HepG2 (cell line): Measurements from ENCODE around the gene WNK4. TPM values are rescaled to one million over a fixed set of nuclear protein-coding genes. Genes with fewer than 3 reads are reported as not detected.

Experiments
- CAMTA2 ChIP-seq: sonication (generic); formaldehyde crosslinking; IDR thresholded peaks from 2 replicates; pipeline ENCODE4 v1.4.0; 2020; ENCODE audit warnings: mild to moderate bottlenecking, missing genetic modification reagents, borderline replicate concordance
- DMAP1 ChIP-seq: IDR thresholded peaks from 2 replicates; pipeline ENCODE4 v1.6.1; 2016
- EED ChIP-seq: sonication (generic); formaldehyde crosslinking; IDR thresholded peaks from 2 replicates; pipeline ENCODE4 v1.5.0; 2020; ENCODE audit warnings: mild to moderate bottlenecking, missing genetic modification reagents
- EHMT2 ChIP-seq: fragments of 200-600 bp; sonication (generic); IDR thresholded peaks from 2 replicates; pipeline ENCODE4 v1.7.0; 2017; ENCODE audit warnings: antibody characterized with exemption, low read depth, low read length, borderline replicate concordance
- EP300 ChIP-seq, 3 experiments: sonication (generic) in 1 of 3; formaldehyde crosslinking in 1 of 3; IDR thresholded peaks; 2 replicates each; pipeline versions ENCODE4 v1.5.1 to v1.6.1; 2011 to 2020; ENCODE audit warnings: low read depth in 2 of 3, low read length in 2 of 3, borderline replicate concordance in 1 of 3, improper control_type of control experiment in 1 of 3, mild to moderate bottlenecking in 1 of 3, missing genetic modification reagents in 1 of 3, moderate library complexity in 1 of 3
- FOXO1 ChIP-seq: sonication (generic); formaldehyde crosslinking; IDR thresholded peaks from 2 replicates; pipeline ENCODE4 v1.4.0; 2020; ENCODE audit warnings: missing genetic modification reagents
- JUND ChIP-seq: sonication (generic); formaldehyde crosslinking; IDR thresholded peaks from 2 replicates; pipeline ENCODE4 v1.8.0; 2022; ENCODE audit warnings: mild to moderate bottlenecking, missing genetic modification reagents
- KAT7 ChIP-seq: IDR thresholded peaks from 2 replicates; pipeline ENCODE4 v1.6.1; 2018; ENCODE audit warnings: borderline replicate concordance, missing compliant biosample characterization
- LCORL ChIP-seq, 2 experiments: fragments of 450-650 bp in 1 of 2; sonication (generic) in 1 of 2; formaldehyde crosslinking in 1 of 2; IDR thresholded peaks; 2 replicates each; pipeline versions ENCODE4 v1.5.0 to v1.6.1; 2017 to 2020; ENCODE audit warnings: antibody characterized with exemption in 1 of 2, missing genetic modification reagents in 1 of 2
- MAFK ChIP-seq, 2 experiments: IDR thresholded peaks in 1 of 2; conservative IDR thresholded peaks in 1 of 2; 2 replicates each; pipeline ENCODE4 v1.6.1; 2011; ENCODE audit warnings: improper control_type of control experiment in 2 of 2, low read length in 2 of 2
- MED1 ChIP-seq: sonication (generic); formaldehyde crosslinking; IDR thresholded peaks from 2 replicates; pipeline ENCODE4 v1.4.0; 2020; ENCODE audit warnings: missing genetic modification reagents
- PHF20 ChIP-seq: sonication (generic); formaldehyde crosslinking; IDR thresholded peaks from 2 replicates; pipeline ENCODE4 v1.5.0; 2020; ENCODE audit warnings: mild to moderate bottlenecking, missing genetic modification reagents
- RBM22 ChIP-seq: fragments of 200-400 bp; formaldehyde crosslinking; optimal IDR thresholded peaks from 2 replicates; pipeline ENCODE3; 2017; ENCODE audit warnings: mild to moderate bottlenecking, low read length, moderate library complexity
- RCOR2 ChIP-seq: IDR thresholded peaks from 2 replicates; pipeline ENCODE4 v1.6.1; 2016; ENCODE audit warnings: missing biosample characterization, missing genetic modification reagents
- SATB2 ChIP-seq: sonication (generic); formaldehyde crosslinking; IDR thresholded peaks from 2 replicates; pipeline ENCODE4 v1.5.0; 2020; ENCODE audit warnings: missing genetic modification reagents
- SETDB1 ChIP-seq: sonication (generic); formaldehyde crosslinking; IDR thresholded peaks from 2 replicates; pipeline ENCODE4 v1.5.1; 2020; ENCODE audit warnings: missing genetic modification reagents, mild to moderate bottlenecking, borderline replicate concordance
- SPEN ChIP-seq: sonication (generic); formaldehyde crosslinking; IDR thresholded peaks from 2 replicates; pipeline ENCODE4 v1.5.1; 2020; ENCODE audit warnings: low read depth, mild to moderate bottlenecking, missing genetic modification reagents
- ZNF232 ChIP-seq: sonication (generic); formaldehyde crosslinking; IDR thresholded peaks from 2 replicates; pipeline ENCODE4 v1.4.0; 2020; ENCODE audit warnings: missing genetic modification reagents, borderline replicate concordance
- polyA plus RNA-seq, 8 experiments: library from polyadenylated mRNA; depleted of rRNA in 3 of 8; stranded (reverse) in 7 of 8; unstranded in 1 of 8; fragments of >200 nt; fragmentation: Illumina TruSeq in 4 of 8; extraction: Trizol in 4 of 8; gene quantifications; 2 replicates each; pipeline versions ENCODE4 v1.2.1 to v1.2.3, GENCODE V29; 2011 to 2016; ENCODE audit warnings: low read depth in 4 of 8, missing spikeins in 1 of 8, mixed read lengths in 1 of 8; ENCODE audit not compliant: insufficient read depth in 1 of 8
- total RNA-seq, 5 experiments: library from RNA; depleted of rRNA; stranded (reverse); fragments of >200 nt; fragmentation: Illumina TruSeq; extraction: Trizol; gene quantifications; 2 replicates each; pipeline ENCODE4 v1.2.3, GENCODE V29; 2016; ENCODE audit warnings: low read depth in 1 of 5
- TF ChIP-seq, protein P1 (sequence below): sonication (generic); formaldehyde crosslinking; IDR thresholded peaks from 2 replicates; pipeline ENCODE4 v1.4.0; 2020; ENCODE audit warnings: missing genetic modification reagents, mild to moderate bottlenecking, borderline replicate concordance
- TF ChIP-seq, protein P2 (sequence below): IDR thresholded peaks from 2 replicates; pipeline ENCODE4 v1.6.1; 2012; ENCODE audit warnings: low read length, improper control_type of control experiment
- TF ChIP-seq, protein P3 (sequence below): sonication (generic); formaldehyde crosslinking; IDR thresholded peaks from 2 replicates; pipeline ENCODE4 v1.5.0; 2020; ENCODE audit warnings: missing genetic modification reagents, mild to moderate bottlenecking, borderline replicate concordance
- TF ChIP-seq, protein P4 (sequence below): sonication (generic); formaldehyde crosslinking; IDR thresholded peaks from 2 replicates; pipeline ENCODE4 v1.4.0; 2020; ENCODE audit warnings: missing genetic modification reagents
- TF ChIP-seq, protein P5 (sequence below): sonication (generic); formaldehyde crosslinking; IDR thresholded peaks from 2 replicates; pipeline ENCODE4 v1.5.0; 2020; ENCODE audit warnings: missing genetic modification reagents

Gene WNK4
- total and polyA plus RNA-seq, 2 of the 13 experiments (the other 11 are each of a cell fraction or from before 2014, with no cell fraction given): 2.7 to 13.7 TPM

DNA sequence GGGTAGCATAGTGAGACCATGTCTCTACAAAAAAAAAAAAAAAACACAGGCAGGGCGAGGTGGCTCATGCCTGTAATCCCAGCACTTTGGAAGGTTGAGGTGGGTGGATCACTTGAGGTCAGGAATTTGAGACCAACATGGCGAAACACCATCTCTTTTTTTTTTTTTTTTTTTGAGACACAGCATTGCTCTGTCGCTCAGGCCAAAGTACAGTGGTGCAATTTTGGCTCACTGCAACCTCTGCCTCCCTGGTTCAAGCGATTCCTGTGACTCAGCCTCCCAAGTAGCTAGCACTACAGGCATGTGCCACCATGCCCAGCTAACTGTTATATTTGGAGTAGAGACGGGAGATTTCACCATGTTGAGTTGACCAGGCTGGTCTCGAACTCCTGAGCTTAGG, 14.3 kb upstream of the WNK4 start (continued):
- TF ChIP-seq, protein P1, sequence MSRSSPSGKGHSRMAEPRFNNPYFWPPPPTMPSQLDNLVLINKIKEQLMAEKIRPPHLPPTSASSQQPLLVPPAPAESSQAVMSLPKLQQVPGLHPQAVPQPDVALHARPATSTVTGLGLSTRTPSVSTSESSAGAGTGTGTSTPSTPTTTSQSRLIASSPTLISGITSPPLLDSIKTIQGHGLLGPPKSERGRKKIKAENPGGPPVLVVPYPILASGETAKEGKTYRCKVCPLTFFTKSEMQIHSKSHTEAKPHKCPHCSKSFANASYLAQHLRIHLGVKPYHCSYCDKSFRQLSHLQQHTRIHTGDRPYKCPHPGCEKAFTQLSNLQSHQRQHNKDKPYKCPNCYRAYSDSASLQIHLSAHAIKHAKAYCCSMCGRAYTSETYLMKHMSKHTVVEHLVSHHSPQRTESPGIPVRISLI: peak; percentile 98
- no peak for TF ChIP-seq RCOR2
- TF ChIP-seq, protein P2, sequence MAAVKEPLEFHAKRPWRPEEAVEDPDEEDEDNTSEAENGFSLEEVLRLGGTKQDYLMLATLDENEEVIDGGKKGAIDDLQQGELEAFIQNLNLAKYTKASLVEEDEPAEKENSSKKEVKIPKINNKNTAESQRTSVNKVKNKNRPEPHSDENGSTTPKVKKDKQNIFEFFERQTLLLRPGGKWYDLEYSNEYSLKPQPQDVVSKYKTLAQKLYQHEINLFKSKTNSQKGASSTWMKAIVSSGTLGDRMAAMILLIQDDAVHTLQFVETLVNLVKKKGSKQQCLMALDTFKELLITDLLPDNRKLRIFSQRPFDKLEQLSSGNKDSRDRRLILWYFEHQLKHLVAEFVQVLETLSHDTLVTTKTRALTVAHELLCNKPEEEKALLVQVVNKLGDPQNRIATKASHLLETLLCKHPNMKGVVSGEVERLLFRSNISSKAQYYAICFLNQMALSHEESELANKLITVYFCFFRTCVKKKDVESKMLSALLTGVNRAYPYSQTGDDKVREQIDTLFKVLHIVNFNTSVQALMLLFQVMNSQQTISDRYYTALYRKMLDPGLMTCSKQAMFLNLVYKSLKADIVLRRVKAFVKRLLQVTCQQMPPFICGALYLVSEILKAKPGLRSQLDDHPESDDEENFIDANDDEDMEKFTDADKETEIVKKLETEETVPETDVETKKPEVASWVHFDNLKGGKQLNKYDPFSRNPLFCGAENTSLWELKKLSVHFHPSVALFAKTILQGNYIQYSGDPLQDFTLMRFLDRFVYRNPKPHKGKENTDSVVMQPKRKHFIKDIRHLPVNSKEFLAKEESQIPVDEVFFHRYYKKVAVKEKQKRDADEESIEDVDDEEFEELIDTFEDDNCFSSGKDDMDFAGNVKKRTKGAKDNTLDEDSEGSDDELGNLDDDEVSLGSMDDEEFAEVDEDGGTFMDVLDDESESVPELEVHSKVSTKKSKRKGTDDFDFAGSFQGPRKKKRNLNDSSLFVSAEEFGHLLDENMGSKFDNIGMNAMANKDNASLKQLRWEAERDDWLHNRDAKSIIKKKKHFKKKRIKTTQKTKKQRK: no peak
- TF ChIP-seq, protein P3, sequence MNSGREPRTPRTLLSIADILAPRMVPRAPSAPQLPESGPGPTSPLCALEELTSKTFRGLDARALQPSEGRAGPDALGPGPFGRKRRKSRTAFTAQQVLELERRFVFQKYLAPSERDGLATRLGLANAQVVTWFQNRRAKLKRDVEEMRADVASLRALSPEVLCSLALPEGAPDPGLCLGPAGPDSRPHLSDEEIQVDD: no peak
- TF ChIP-seq, protein P4, sequence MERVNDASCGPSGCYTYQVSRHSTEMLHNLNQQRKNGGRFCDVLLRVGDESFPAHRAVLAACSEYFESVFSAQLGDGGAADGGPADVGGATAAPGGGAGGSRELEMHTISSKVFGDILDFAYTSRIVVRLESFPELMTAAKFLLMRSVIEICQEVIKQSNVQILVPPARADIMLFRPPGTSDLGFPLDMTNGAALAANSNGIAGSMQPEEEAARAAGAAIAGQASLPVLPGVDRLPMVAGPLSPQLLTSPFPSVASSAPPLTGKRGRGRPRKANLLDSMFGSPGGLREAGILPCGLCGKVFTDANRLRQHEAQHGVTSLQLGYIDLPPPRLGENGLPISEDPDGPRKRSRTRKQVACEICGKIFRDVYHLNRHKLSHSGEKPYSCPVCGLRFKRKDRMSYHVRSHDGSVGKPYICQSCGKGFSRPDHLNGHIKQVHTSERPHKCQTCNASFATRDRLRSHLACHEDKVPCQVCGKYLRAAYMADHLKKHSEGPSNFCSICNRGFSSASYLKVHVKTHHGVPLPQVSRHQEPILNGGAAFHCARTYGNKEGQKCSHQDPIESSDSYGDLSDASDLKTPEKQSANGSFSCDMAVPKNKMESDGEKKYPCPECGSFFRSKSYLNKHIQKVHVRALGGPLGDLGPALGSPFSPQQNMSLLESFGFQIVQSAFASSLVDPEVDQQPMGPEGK (CRISPR knock-in tag): no peak
- 0 out of 2 replicates have a peak, but pooled peaks have one; percentile 34 for TF ChIP-seq MED1 (CRISPR knock-in tag)
- no peak for TF ChIP-seq EHMT2
- TF ChIP-seq ZNF232 (CRISPR knock-in tag): no peak
- TF ChIP-seq LCORL (IDR thresholded peaks at IDR 0.05): peak; percentile 64
- TF ChIP-seq LCORL (CRISPR knock-in tag; IDR thresholded peaks at IDR 0.05): peak; percentile 54; the same call in 1 of the 2 replicates
- TF ChIP-seq DMAP1 (CRISPR knock-in tag): 0 out of 2 replicates have a peak, but pooled peaks have one; percentile 32
- no peak for TF ChIP-seq KAT7 (CRISPR knock-in tag)
- 0 out of 2 replicates have a peak, but pooled peaks have one; percentile 28 for TF ChIP-seq SPEN
- TF ChIP-seq EP300 (IDR thresholded peaks at IDR 0.05; ENCODE audit: low read depth in 2 of 2, low read length in 2 of 2): peak in 1 of 2 experiments; percentile 46; a peak in 1 of 4 replicates
- no peak for TF ChIP-seq EP300 (CRISPR knock-in tag; IDR thresholded peaks at IDR 0.05; ENCODE audit: borderline replicate concordance)
- no peak for TF ChIP-seq MAFK (conservative IDR thresholded peaks at IDR 0.05 in 1 of 2, IDR thresholded peaks at IDR 0.05 in 1 of 2; ENCODE audit: low read length in 2 of 2)
- TF ChIP-seq CAMTA2 (CRISPR knock-in tag): no peak
- TF ChIP-seq RBM22: no peak
- TF ChIP-seq, protein P5, sequence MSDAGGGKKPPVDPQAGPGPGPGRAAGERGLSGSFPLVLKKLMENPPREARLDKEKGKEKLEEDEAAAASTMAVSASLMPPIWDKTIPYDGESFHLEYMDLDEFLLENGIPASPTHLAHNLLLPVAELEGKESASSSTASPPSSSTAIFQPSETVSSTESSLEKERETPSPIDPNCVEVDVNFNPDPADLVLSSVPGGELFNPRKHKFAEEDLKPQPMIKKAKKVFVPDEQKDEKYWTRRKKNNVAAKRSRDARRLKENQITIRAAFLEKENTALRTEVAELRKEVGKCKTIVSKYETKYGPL: no peak
- no peak for TF ChIP-seq EED (CRISPR knock-in tag)
- TF ChIP-seq PHF20 (CRISPR knock-in tag): no peak
- no peak for TF ChIP-seq FOXO1 (CRISPR knock-in tag)
- no peak for TF ChIP-seq SETDB1 (CRISPR knock-in tag)
- TF ChIP-seq SATB2: no peak
- 0 out of 2 replicates have a peak, but pooled peaks have one; percentile 12 for TF ChIP-seq JUND (CRISPR knock-in tag)
